T-helper 9 cell (primary cell): ENCODE measurements around the gene MINDY4.

Source experiments
- DNase-seq: peaks from one replicate; pipeline ENCODE4 v3.0.0-alpha.2; 2020

Gene MINDY4

GRCh38 chr7:30743371-30744074 is 27.7 kb upstream of the MINDY4 start:
- no peak for DNase-seq

GRCh38 chr7:30744075-30744417 is 27.2 kb upstream of the MINDY4 start:
- no peak for DNase-seq

GRCh38 chr7:30745261-30745941 is 25.8 kb upstream of the MINDY4 start:
- no peak for DNase-seq

- no peak for DNase-seq
Observed at GRCh38 chr7:30750010-30750409, 21.2 kb upstream of the MINDY4 start.

GRCh38 chr7:30750683-30751650 is 20.2 kb upstream of the MINDY4 start:
- DNase-seq = no peak

- DNase-seq = no peak
Observed at GRCh38 chr7:30751696-30752273, 19.4 kb upstream of the MINDY4 start, which contains the start of gene INMT. TSS of gene INMT (plus strand) at chr7:30752135. CDS start at chr7:30752151, 16 bp downstream.

- no peak for DNase-seq
Observed at GRCh38 chr7:30752484-30752883, 18.7 kb upstream of the MINDY4 start.

GRCh38 chr7:30752979-30753378 is 18.2 kb upstream of the MINDY4 start:
- DNase-seq = no peak

- no peak for DNase-seq
Observed at GRCh38 chr7:30754315-30754877, 16.8 kb upstream of the MINDY4 start.

GRCh38 chr7:30755384-30756154 is 15.6 kb upstream of the MINDY4 start:
- DNase-seq = no peak

- DNase-seq = no peak
Observed at GRCh38 chr7:30757342-30757692, 13.9 kb upstream of the MINDY4 start.

GRCh38 chr7:30760514-30761213 is 10.6 kb upstream of the MINDY4 start:
- no peak for DNase-seq

GRCh38 chr7:30761214-30762156 is 9.7 kb upstream of the MINDY4 start:
- DNase-seq = no peak

GRCh38 chr7:30764030-30764975 is 6.9 kb upstream of the MINDY4 start:
- DNase-seq = no peak

- no peak for DNase-seq
Observed at GRCh38 chr7:30765408-30765807, 5.8 kb upstream of the MINDY4 start.

- no peak for DNase-seq
Observed at GRCh38 chr7:30770845-30771173, 408 bp upstream of the MINDY4 start.

- no peak for DNase-seq
Observed at GRCh38 chr7:30771880-30772425, 736 bp downstream of the MINDY4 start.

GRCh38 chr7:30772984-30773383 is 1.8 kb downstream of the MINDY4 start:
- DNase-seq = no peak

GRCh38 chr7:30775992-30776391 is 4.8 kb downstream of the MINDY4 start:
- DNase-seq = no peak
